ENCODE results near the gene MCCC1.
A peak's percentile ranks its signal among the peaks of the same experiment; 100 is the strongest.

Gene MCCC1

DNA sequence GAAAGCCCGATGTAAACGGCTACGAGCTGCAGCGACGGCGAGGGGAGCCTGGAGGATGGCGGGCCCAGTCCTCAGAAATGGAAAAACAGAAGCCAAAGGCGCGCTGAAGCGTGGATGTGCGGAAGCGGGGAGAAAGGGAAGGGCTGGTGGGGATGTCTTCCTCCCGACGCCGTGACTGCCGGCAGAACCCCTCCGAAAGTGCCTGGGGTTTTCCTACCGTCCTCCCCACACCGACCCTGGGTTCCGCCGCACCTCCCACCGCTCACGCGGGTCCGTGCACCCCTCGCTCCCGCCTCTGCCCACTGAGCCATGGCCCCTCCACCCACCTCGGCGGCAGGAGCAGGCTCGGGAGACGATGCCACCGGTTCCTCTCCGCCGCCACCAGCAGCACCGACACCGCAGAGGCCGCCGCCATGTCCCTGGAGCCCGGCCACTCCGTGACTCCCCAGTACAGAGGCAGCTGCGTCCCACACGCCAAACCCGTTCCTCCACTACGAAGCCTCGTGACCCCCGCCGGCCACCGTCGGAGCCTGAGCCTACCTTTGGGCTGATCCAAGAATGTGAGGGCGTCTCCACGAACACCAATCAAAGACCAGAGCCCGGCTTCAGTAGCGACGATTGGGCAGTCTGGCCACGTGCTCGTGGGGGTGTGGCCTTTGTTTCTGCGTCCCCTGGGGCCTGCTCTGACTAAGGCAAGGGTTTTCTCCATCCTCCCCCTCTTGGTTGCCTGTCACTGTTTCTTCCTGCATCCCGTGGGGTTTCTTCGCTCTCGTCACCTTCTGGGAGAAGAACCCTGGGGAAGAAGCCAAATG, at the start of gene MCCC1:
MCCC1 (minus strand) TSS at position 471 of the 812 bp plus-strand sequence; CDS start at position 415, 56 bp downstream.
- H3F3A ChIP-seq (ENCODE audit: low read depth): no peaks in the 10 kb centered on the region
- H2AFZ ChIP-seq (ENCODE audit: low read length): peak within 1 kb of the TSS; percentile 82
- H3K4me3 ChIP-seq (ENCODE audit: low read length, poor library complexity, severe bottlenecking): peak within 1 kb of the TSS; percentile 90
- peak within 1 kb of the TSS; percentile 89 for H3K9ac ChIP-seq (ENCODE audit: low read depth, low read length, poor library complexity, severe bottlenecking)
- no peaks in the 10 kb centered on the region for H3K9me2 ChIP-seq (replicated peaks; ENCODE audit: low read depth, low read length)
- H3K79me2 ChIP-seq (ENCODE audit: insufficient read depth, low read length): peaks cover 37% of the 10 kb centered on the region
- H3K4me2 ChIP-seq (ENCODE audit: low read depth, low read length, poor library complexity, severe bottlenecking): peak within 1 kb of the TSS; percentile 94
- H3K9me3 ChIP-seq (ENCODE audit: insufficient read depth, low read depth, low read length): no peaks in the 10 kb centered on the region
- no peaks in the 10 kb centered on the region for H3K27me3 ChIP-seq (ENCODE audit: insufficient read depth, low read length, poor library complexity, severe bottlenecking)
- peaks cover 5% of the 10 kb centered on the region for H4K20me1 ChIP-seq (ENCODE audit: insufficient read depth, low read length, poor library complexity, severe bottlenecking)
- peaks cover 30% of the 10 kb centered on the region for H3K4me1 ChIP-seq (ENCODE audit: insufficient read depth, low read length, poor library complexity, severe bottlenecking)
- no peaks in the 10 kb centered on the region for H3K36me3 ChIP-seq (ENCODE audit: insufficient read depth, low read length)
- TF ChIP-seq EZH2phosphoT487 (IDR thresholded peaks at IDR 0.05; ENCODE audit: borderline replicate concordance): no peak
- TF ChIP-seq CTCF (conservative IDR thresholded peaks at IDR 0.05; ENCODE audit: low read length): no peak

GRCh38 chr3:183148056-183148455, 48.8 kb upstream of the MCCC1 start:
- Histone ChIP-seq H4K20me1 (ENCODE audit: insufficient read depth, low read length, poor library complexity, severe bottlenecking) (no peaks in the 10 kb centered on the region), H3K4me2 (ENCODE audit: low read depth, low read length, poor library complexity, severe bottlenecking) (no peak overlapping the region), H3K9me3 (ENCODE audit: insufficient read depth, low read depth, low read length) (no peaks in the 10 kb centered on the region), H3K27me3 (ENCODE audit: insufficient read depth, low read length, poor library complexity, severe bottlenecking) (no peaks in the 10 kb centered on the region), H2AFZ (ENCODE audit: low read length) (no peak overlapping the region), H3K9me2 (replicated peaks; ENCODE audit: low read depth, low read length) (no peaks in the 10 kb centered on the region), H3K4me3 (ENCODE audit: low read length, poor library complexity, severe bottlenecking) (no peak overlapping the region), H3F3A (ENCODE audit: low read depth) (no peaks in the 10 kb centered on the region), H3K79me2 (ENCODE audit: insufficient read depth, low read length) (no peaks in the 10 kb centered on the region), H3K4me1 (ENCODE audit: insufficient read depth, low read length, poor library complexity, severe bottlenecking) (no peaks in the 10 kb centered on the region), H3K36me3 (ENCODE audit: insufficient read depth, low read length) (no peaks in the 10 kb centered on the region), H3K9ac (ENCODE audit: low read depth, low read length, poor library complexity, severe bottlenecking) (no peak overlapping the region)
- TF ChIP-seq CTCF (conservative IDR thresholded peaks at IDR 0.05; ENCODE audit: low read length): no peak
- no peak for TF ChIP-seq EZH2phosphoT487 (IDR thresholded peaks at IDR 0.05; ENCODE audit: borderline replicate concordance)

GRCh38 chr3:183144363-183144762, 45.1 kb upstream of the MCCC1 start:
- H3K9me2 ChIP-seq (replicated peaks; ENCODE audit: low read depth, low read length): no peaks in the 10 kb centered on the region
- H4K20me1 ChIP-seq (ENCODE audit: insufficient read depth, low read length, poor library complexity, severe bottlenecking): no peaks in the 10 kb centered on the region
- no peak overlapping the region for H3K9ac ChIP-seq (ENCODE audit: low read depth, low read length, poor library complexity, severe bottlenecking)
- no peaks in the 10 kb centered on the region for H3K9me3 ChIP-seq (ENCODE audit: insufficient read depth, low read depth, low read length)
- H3K79me2 ChIP-seq (ENCODE audit: insufficient read depth, low read length): no peaks in the 10 kb centered on the region
- no peaks in the 10 kb centered on the region for H3K4me1 ChIP-seq (ENCODE audit: insufficient read depth, low read length, poor library complexity, severe bottlenecking)
- H3K36me3 ChIP-seq (ENCODE audit: insufficient read depth, low read length): no peaks in the 10 kb centered on the region
- H3F3A ChIP-seq (ENCODE audit: low read depth): no peaks in the 10 kb centered on the region
- H3K4me2 ChIP-seq (ENCODE audit: low read depth, low read length, poor library complexity, severe bottlenecking): no peak overlapping the region
- no peaks in the 10 kb centered on the region for H3K27me3 ChIP-seq (ENCODE audit: insufficient read depth, low read length, poor library complexity, severe bottlenecking)
- TF ChIP-seq EZH2phosphoT487 (IDR thresholded peaks at IDR 0.05; ENCODE audit: borderline replicate concordance): no peak
- TF ChIP-seq CTCF (conservative IDR thresholded peaks at IDR 0.05; ENCODE audit: low read length): no peak
- H2AFZ ChIP-seq (ENCODE audit: low read length): no peak overlapping the region
- no peak overlapping the region for H3K4me3 ChIP-seq (ENCODE audit: low read length, poor library complexity, severe bottlenecking)
